Heart left ventricle (tissue), 16 donors: Measurements from ENCODE around the gene NFE2L1. TPM values are rescaled to one million over a fixed set of nuclear protein-coding genes. Genes with fewer than 3 reads are reported as not detected.
"Not testable (repeated sequence)": the region's sequence is repeated elsewhere in the genome, so short reads cannot be mapped to it uniquely, and the experiment has no call there.

Experiments
- ATAC-seq, 4 donors: fragments of 200-7000 bp; cut with Tn5 transposase; one replicate each; pipeline ENCODE4 v1.9.1; 2020 to 2022; ENCODE audit warnings: moderate library complexity in 4 of 4, mild to moderate bottlenecking in 3 of 4, moderate number of reproducible peaks in 1 of 4
- DNase-seq, 5 donors: peaks; one replicate each; pipeline ENCODE4 v3.0.0-alpha.2; 2020
- H3K27ac ChIP-seq, 12 donors: fragments of 200-600 bp; sonication (generic) in 4 of 12; one replicate each; pipeline versions ENCODE4 v1.5.0 to v1.8.0; 2016 to 2022; ENCODE audit warnings: mild to moderate bottlenecking in 2 of 12
- H3K27me3 ChIP-seq, 9 donors: fragments of 200-600 bp; sonication (generic) in 2 of 9; one replicate each; pipeline versions ENCODE4 v1.5.1 to v1.8.0; 2016 to 2022; ENCODE audit warnings: mild to moderate bottlenecking in 3 of 9
- H3K36me3 ChIP-seq, 9 donors: fragments of 200-600 bp; sonication (generic) in 2 of 9; one replicate each; pipeline versions ENCODE4 v1.5.0 to v1.8.0; 2018 to 2022; ENCODE audit warnings: mild to moderate bottlenecking in 2 of 9
- H3K4me1 ChIP-seq, 12 donors: fragments of 200-600 bp; sonication (generic) in 4 of 12; one replicate each; pipeline versions ENCODE4 v1.5.0 to v1.8.0; 2016 to 2022; ENCODE audit warnings: mild to moderate bottlenecking in 3 of 12
- H3K4me3 ChIP-seq, 12 donors: fragments of 200-600 bp; sonication (generic) in 4 of 12; one replicate each; pipeline versions ENCODE4 v1.5.0 to v1.8.0; 2017 to 2022; ENCODE audit warnings: mild to moderate bottlenecking in 9 of 12, moderate library complexity in 4 of 12
- H3K9me3 ChIP-seq, 12 donors: fragments of 200-600 bp; sonication (generic) in 4 of 12; one replicate each; pipeline versions ENCODE4 v1.5.0 to v1.8.0; 2016 to 2022; ENCODE audit warnings: mild to moderate bottlenecking in 1 of 12
- CTCF ChIP-seq, 12 donors: fragments of 200-600 bp; sonication (generic) in 4 of 12; IDR thresholded peaks; one replicate each; pipeline versions ENCODE4 v1.5.0 to v1.8.0; 2018 to 2022; ENCODE audit warnings: antibody characterized with exemption in 12 of 12, mild to moderate bottlenecking in 5 of 12
- POLR2A ChIP-seq, 2 donors: fragments of 450-650 bp; IDR thresholded peaks; one replicate each; pipeline ENCODE4 v1.6.1; 2017; ENCODE audit warnings: antibody characterized with exemption in 2 of 2, mild to moderate bottlenecking in 2 of 2, moderate library complexity in 2 of 2
- WGBS, 4 donors: extraction: QIAGEN DNeasy Blood & Tissue Kit in 2 of 4; methylation state at CpG; one replicate each; pipeline versions ENCODE4 v1.1.5 to v1.1.7; 2013 to 2018; 5-methylcytosine and 5-hydroxymethylcytosine counted together
- intact Hi-C, 10 donors: fragments of 100-400 bp; cut with DNase I; formaldehyde crosslinking; loops; one replicate each; pipeline versions ENCODE4 v1.11.1 to v1.14.2; 2022
- polyA plus RNA-seq, 2 donors: library from polyadenylated mRNA; stranded (reverse); fragments of 200-250 nt; gene quantifications; one replicate each; pipeline ENCODE4 v1.2.3, GENCODE V29; 2013
- total RNA-seq, 9 donors: library from RNA; depleted of rRNA in 2 of 9; stranded (reverse); fragments of >200 nt in 2 of 9; fragmentation: NEBNext Ultra II Directional in 3 of 9; extraction: Animal tissue kit (Norgen Biotek cat#: 25700) in 3 of 9; gene quantifications; one replicate each; pipeline versions ENCODE4 v1.1.0 to v1.2.4, GENCODE V29; 2016 to 2023
- donor health status: ischemic (EF 13 %, LVEDD 7.1; RV severe dilation, severe dysfunction).
- donor health status: healthy with polysubstance abuse.
- donor health status: DM: no; HTN: yes; CAD: no.
- donor health status: DM: no; HTN: no; CAD: no.
- donor health status: ischemic (EF 25% LVEDD 6.9; RV normal size, moderate dysfunction).
- donor health status: ischemic (EF 25% LVEDD 5.7; RV mildly dilated, moderate dysfunction).
- donor health status: healthy.
- donor health status: DM: yes; HTN: yes; CAD: no.
- donor health status: ischemic (EF 35%, LVEDD 5.7; RV mildly dilated, moderate dysfunction).
- donor health status: nonischemic (EF 11% LVEDD 7.7; RV severe dilation, severe dysfunction).
- donor health status: DM: yes; HTN: yes; CAD: no.
- donor health status: PGD.
- donor health status: ischemic (EF 29% LVEDD 5.4; RV normal size, mild dysfunction).
- donor health status: nonischemic (EF 23%, LVEDD 6.1; RV moderate dilation, normal function).

NFE2L1 gene
- total and polyA plus RNA-seq, 11 donors, result 254 to 1,055 (median 553) TPM

DNA sequence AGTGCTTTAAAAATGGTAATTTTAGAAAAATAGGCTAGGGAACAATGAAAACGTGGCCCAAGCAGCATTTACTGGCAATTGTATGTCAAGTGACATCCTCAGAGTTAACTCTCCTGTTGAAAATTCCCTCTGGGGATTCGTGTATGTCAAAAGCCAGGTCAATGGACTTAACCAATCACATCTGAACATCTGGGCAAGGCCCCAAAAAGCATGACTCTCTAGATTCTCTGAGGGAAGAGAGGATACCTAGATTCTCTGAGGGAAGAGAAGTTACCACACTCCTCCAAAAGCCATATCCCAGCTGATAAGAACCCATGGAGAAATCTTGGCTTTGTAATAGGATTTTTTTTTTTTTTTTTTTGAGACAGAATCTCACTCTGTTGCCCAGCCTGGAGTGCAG is 23.5 kb downstream of the NFE2L1 start:
- H3K4me3 ChIP-seq, result no peak overlapping the region
- 57 to 77% (median 66%) methylated on average over 2 of the region's 2 CpGs for WGBS, 4 donors
- ATAC-seq, result no peak
- intact Hi-C loops, result loop anchor here in 1 of 10 donors (5.0 kb wide), 1 partner anchor 61 kb away; no protein-coding TSS in a partner anchor
- peaks cover 3 to 97% (median 90%) of the 10 kb centered on the region in 9 donors for H3K36me3 ChIP-seq
- no peak overlapping the region for H3K27ac ChIP-seq
- peaks cover 0 to 9% (median 3%) of the 10 kb centered on the region in 12 donors for H3K4me1 ChIP-seq
- H3K9me3 ChIP-seq, result no peaks in the 10 kb centered on the region
- H3K27me3 ChIP-seq, result no peaks in the 10 kb centered on the region
- TF ChIP-seq CTCF (IDR thresholded peaks at IDR 0.05), result no peak
- TF ChIP-seq POLR2A (IDR thresholded peaks at IDR 0.05), result no peak
- no peak for DNase-seq

- intact Hi-C loops, result loop anchor here in 1 of 10 donors (5.0 kb wide), 1 partner anchor 59 kb away; no protein-coding TSS in a partner anchor
- peaks cover 3 to 88% (median 80%) of the 10 kb centered on the region in 9 donors for H3K36me3 ChIP-seq
- not testable (repeated sequence) for ATAC-seq, H3K4me3 ChIP-seq, H3K27me3 ChIP-seq, H3K9me3 ChIP-seq, DNase-seq, H3K4me1 ChIP-seq, H3K27ac ChIP-seq
- WGBS, 4 donors, result 89 to 96% (median 95%) methylated on average over 9 of the region's 9 CpGs
Measured at GRCh38 chr17:48072811-48073210, 24.7 kb downstream of the NFE2L1 start.

DNA sequence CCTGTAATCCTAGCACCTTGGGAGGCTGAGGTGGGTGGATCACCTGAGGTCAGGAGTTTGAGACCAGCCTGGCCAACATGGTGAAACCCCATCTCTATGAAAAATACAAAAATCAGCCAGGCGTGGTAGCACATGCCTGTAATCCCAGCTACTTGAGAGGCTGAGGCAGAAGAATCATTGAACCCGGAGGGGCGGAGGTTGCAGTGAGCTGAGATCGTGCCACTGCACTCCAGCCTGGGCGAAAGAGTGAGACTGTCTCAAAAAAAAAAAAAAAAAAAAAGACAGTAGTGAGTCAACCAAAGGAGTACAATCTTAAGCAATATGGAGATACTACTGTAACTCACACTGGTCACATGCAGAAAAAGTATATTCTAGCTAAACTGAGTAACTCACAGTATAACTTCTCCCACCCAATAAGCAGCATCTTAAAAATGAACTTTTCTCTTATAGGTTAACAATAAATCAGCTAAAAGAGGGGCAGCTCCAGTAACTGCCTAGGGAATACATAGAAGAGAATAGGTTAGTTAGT is 25.5 kb downstream of the NFE2L1 start:
- 89 to 99% (median 93%) methylated on average over 5 of the region's 5 CpGs for WGBS, 4 donors
- Histone ChIP-seq H3K27ac (peak overlapping the region in 1 of 12 donors; percentile 37), H3K36me3 (peaks cover 3 to 80% (median 71%) of the 10 kb centered on the region in 9 donors)
- intact Hi-C loops, result loop anchor here (1.0 to 5.0 kb wide), 5 partner anchors 37 to 59 kb away; partner anchors contain the start of gene COPZ2 (in 1 of the 10)
- not testable (repeated sequence) for H3K4me1 ChIP-seq, H3K9me3 ChIP-seq, H3K4me3 ChIP-seq, ATAC-seq, DNase-seq, H3K27me3 ChIP-seq

- ATAC-seq (peak; percentile 75 to 87 (median 83)), DNase-seq (peak in 4 of 5 donors; percentile 74 to 80 (median 76))
- no peaks in the 10 kb centered on the region for H3K27me3 ChIP-seq
- peaks cover 0 to 9% (median 2%) of the 10 kb centered on the region in 12 donors for H3K4me1 ChIP-seq
- H3K4me3 ChIP-seq, result no peak overlapping the region
- H3K9me3 ChIP-seq, result no peaks in the 10 kb centered on the region
- intact Hi-C loops, result loop anchor here (1.0 to 5.0 kb wide), 6 partner anchors 38 to 58 kb away; partner anchors contain the start of gene COPZ2 (in 1 of the 10)
- H3K27ac ChIP-seq, result peak overlapping the region in 1 of 12 donors; percentile 37
- WGBS, 4 donors, result 65 to 74% (median 70%) methylated on average over 7 of the region's 7 CpGs
- no peak for TF ChIP-seq POLR2A (IDR thresholded peaks at IDR 0.05)
- TF ChIP-seq CTCF (IDR thresholded peaks at IDR 0.05), result peak; percentile 74 to 90 (median 84)
- peaks cover 3 to 71% (median 63%) of the 10 kb centered on the region in 9 donors for H3K36me3 ChIP-seq
Measured at GRCh38 chr17:48074322-48075081, 26.3 kb downstream of the NFE2L1 start.

GRCh38 chr17:48077152-48077551 is 29.0 kb downstream of the NFE2L1 start:
- H3K4me3 ChIP-seq, H3K4me1 ChIP-seq, H3K27ac ChIP-seq, ATAC-seq, H3K9me3 ChIP-seq, H3K27me3 ChIP-seq, DNase-seq: not testable (repeated sequence)
- intact Hi-C loops, result loop anchor here in 6 of 10 donors (5.0 kb wide), 2 partner anchors 50 to 55 kb away; no protein-coding TSS in a partner anchor
- peaks cover 3 to 45% (median 39%) of the 10 kb centered on the region in 9 donors for H3K36me3 ChIP-seq
- WGBS, 4 donors, result 93 to 96% (median 95%) methylated on average over 10 of the region's 10 CpGs
